Fibroblast of lung (primary cell): ENCODE data around the gene TNNT3. TPM values are rescaled to one million over a fixed set of nuclear protein-coding genes. Genes with fewer than 3 reads are reported as not detected.

Experiments
- DNase-seq, 2 donors: peaks; one replicate each; pipeline versions ENCODE4 v3.0.0 to v3.0.0-alpha.2; 2010; ENCODE audit warnings: low read depth in 2 of 2
- H2AFZ ChIP-seq: 2 replicates; pipeline ENCODE4 v1.5.1; 2012; ENCODE audit warnings: low read length, control low read depth, inconsistent platforms
- H3K27ac ChIP-seq: 2 replicates; pipeline ENCODE4 v1.5.1; 2011; ENCODE audit warnings: low read length, control low read depth; ENCODE audit not compliant: insufficient read depth
- H3K27me3 ChIP-seq: 2 replicates; pipeline ENCODE4 v1.5.1; 2011; ENCODE audit warnings: mild to moderate bottlenecking, low read length; ENCODE audit not compliant: control insufficient read depth, insufficient read depth
- H3K36me3 ChIP-seq: 2 replicates; pipeline ENCODE4 v1.5.1; 2011; ENCODE audit warnings: low read length; ENCODE audit not compliant: control insufficient read depth, insufficient read depth
- H3K4me1 ChIP-seq: 2 replicates; pipeline ENCODE4 v1.5.1; 2011; ENCODE audit warnings: low read length; ENCODE audit not compliant: control insufficient read depth, insufficient read depth; ENCODE audit errors: extremely low read depth
- H3K4me2 ChIP-seq: 2 replicates; pipeline ENCODE4 v1.5.1; 2011; ENCODE audit warnings: low read length, control low read depth; ENCODE audit not compliant: insufficient read depth; ENCODE audit errors: extremely low read depth
- H3K4me3 ChIP-seq, 4 experiments: fragments of 200-600 bp in 1 of 4; sonication (generic) in 1 of 4; replicated peaks in 1 of 4; 2 replicates each; pipeline ENCODE4 v1.5.1; 2011 to 2016; ENCODE audit warnings: low read length in 4 of 4, low read depth in 3 of 4, mild to moderate bottlenecking in 3 of 4, control low read depth in 2 of 4, inconsistent platforms in 1 of 4, mixed read lengths in 1 of 4; ENCODE audit not compliant: insufficient read depth in 1 of 4; ENCODE audit errors: control extremely low read depth in 1 of 4
- H3K79me2 ChIP-seq: 2 replicates; pipeline ENCODE4 v1.5.1; 2012; ENCODE audit warnings: mild to moderate bottlenecking, low read length, inconsistent platforms; ENCODE audit not compliant: control insufficient read depth, insufficient read depth
- H3K9ac ChIP-seq: 2 replicates; pipeline ENCODE4 v1.5.1; 2011; ENCODE audit warnings: mild to moderate bottlenecking, low read length, control low read depth; ENCODE audit not compliant: insufficient read depth
- H3K9me3 ChIP-seq: 2 replicates; pipeline ENCODE4 v1.5.1; 2012; ENCODE audit warnings: low read depth, low read length; ENCODE audit not compliant: control insufficient read depth, insufficient read depth
- H4K20me1 ChIP-seq: 2 replicates; pipeline ENCODE4 v1.5.1; 2011; ENCODE audit warnings: low read length; ENCODE audit not compliant: control insufficient read depth, insufficient read depth; ENCODE audit errors: extremely low read depth
- CTCF ChIP-seq, 2 donors: IDR thresholded peaks in 1 of 2; conservative IDR thresholded peaks in 1 of 2; 1 replicate in 1 of 2; 2 replicates in 1 of 2; pipeline ENCODE4 v1.5.1; 2011 to 2012; ENCODE audit warnings: low read length in 2 of 2, control low read depth in 1 of 2, inconsistent platforms in 1 of 2, low read depth in 1 of 2, mild to moderate bottlenecking in 1 of 2
- EZH2 ChIP-seq: IDR thresholded peaks from 2 replicates; pipeline ENCODE4 v1.5.1; 2012; ENCODE audit warnings: low read length, control low read depth, mild to moderate bottlenecking; ENCODE audit errors: missing control alignments
- polyA plus RNA-seq, 2 donors: library from polyadenylated mRNA; depleted of rRNA in 1 of 2; stranded (reverse) in 1 of 2; unstranded in 1 of 2; fragments of >200 nt; gene quantifications; 2 replicates each; pipeline ENCODE4 v1.2.1, GENCODE V29; 2011 to 2012; ENCODE audit warnings: missing spikeins in 1 of 2
- total RNA-seq: library from RNA; depleted of rRNA; stranded (reverse); fragments of >200 nt; gene quantifications from 2 replicates; pipeline ENCODE4 v1.2.1, GENCODE V29; 2014

The TNNT3 gene
- total and polyA plus RNA-seq, 2 donors (not counting 1 experiment from before 2014, with no cell fraction given): not detected

- TF ChIP-seq EZH2 (no peak), CTCF (conservative IDR thresholded peaks at IDR 0.05 in 1 of 2, IDR thresholded peaks at IDR 0.05 in 1 of 2; ENCODE audit: low read depth in 1 of 2, low read length in 2 of 2) (no peak)
- no peak overlapping the region for H3K4me3 ChIP-seq
- no peak overlapping the region for H3K4me2 ChIP-seq
- no peak overlapping the region for H2AFZ ChIP-seq
- H3K36me3 ChIP-seq: no peaks in the 10 kb centered on the region
- H3K9ac ChIP-seq: no peak overlapping the region
- DNase-seq: no peak
- no peak overlapping the region for H3K27ac ChIP-seq
- H3K4me1 ChIP-seq: no peaks in the 10 kb centered on the region
- H3K79me2 ChIP-seq: no peaks in the 10 kb centered on the region
- no peaks in the 10 kb centered on the region for H4K20me1 ChIP-seq
- peaks cover 5% of the 10 kb centered on the region for H3K27me3 ChIP-seq
- no peaks in the 10 kb centered on the region for H3K9me3 ChIP-seq
Measured at GRCh38 chr11:1887451-1888346, 31.8 kb upstream of the TNNT3 start.

- H4K20me1 ChIP-seq: no peaks in the 10 kb centered on the region
Measured at GRCh38 chr11:1888347-1888753, 31.2 kb upstream of the TNNT3 start.

More at GRCh38 chr11:1888347-1888753, 31.2 kb upstream of the TNNT3 start:
- no peak overlapping the region for H3K4me3 ChIP-seq
- no peak overlapping the region for H3K9ac ChIP-seq
- no peak overlapping the region for H3K4me2 ChIP-seq
- H3K4me1 ChIP-seq: no peaks in the 10 kb centered on the region
- no peak overlapping the region for H3K27ac ChIP-seq
- TF ChIP-seq EZH2 (no peak), CTCF (conservative IDR thresholded peaks at IDR 0.05 in 1 of 2, IDR thresholded peaks at IDR 0.05 in 1 of 2; ENCODE audit: low read depth in 1 of 2, low read length in 2 of 2) (no peak)
- H2AFZ ChIP-seq: no peak overlapping the region
- H3K79me2 ChIP-seq: no peaks in the 10 kb centered on the region
- no peak for DNase-seq
- H3K27me3 ChIP-seq: peaks cover 5% of the 10 kb centered on the region
- no peaks in the 10 kb centered on the region for H3K9me3 ChIP-seq
- no peaks in the 10 kb centered on the region for H3K36me3 ChIP-seq
